SK-N-SH (cell line): ENCODE results near the gene STX1A. TPM values are rescaled to one million over a fixed set of nuclear protein-coding genes. Genes with fewer than 3 reads are reported as not detected.

Experiments
- CTCF ChIA-PET: fragments of 300-600, 350-600 bp; formaldehyde crosslinking; extraction: SDS; loops from one replicate; lab custom pipeline; 2021; lab: Yijun Ruan, JAX
- POLR2A ChIA-PET: fragments of 350-600 bp; sonication (Branson Sonifier 250); formaldehyde crosslinking; extraction: SDS; loops from one replicate; lab custom pipeline; 2020; ENCODE audit warnings: antibody characterized with exemption, inconsistent platforms; lab: Yijun Ruan, JAX
- DNase-seq: peaks from one replicate; pipeline ENCODE4 v3.0.0; 2012
- H2AFZ ChIP-seq: fragments of 200-600 bp; sonication (generic); 2 replicates; pipeline ENCODE4 v1.8.1; 2016; ENCODE audit warnings: antibody characterized with exemption, mild to moderate bottlenecking, low read depth
- H3F3A ChIP-seq: fragments of 200-600 bp; sonication (generic); replicated peaks from 2 replicates; pipeline ENCODE3; 2016; ENCODE audit warnings: antibody characterized with exemption, mild to moderate bottlenecking; ENCODE audit not compliant: insufficient read depth
- H3K27ac ChIP-seq, 2 experiments: fragments of 200-500 bp in 1 of 2; fragments of 200-600 bp in 1 of 2; sonication (Bioruptor generic) in 1 of 2; sonication (generic), shearing (Covaris generic) in 1 of 2; 2 replicates each; pipeline versions ENCODE4 v1.5.1 to v1.6.1; 2014 to 2016; ENCODE audit warnings: low read depth in 2 of 2, inconsistent platforms in 1 of 2, low read length in 1 of 2, mild to moderate bottlenecking in 1 of 2, mixed read lengths in 1 of 2
- H3K27me3 ChIP-seq: fragments of 200-600 bp; sonication (generic), shearing (Covaris generic); 2 replicates; pipeline ENCODE4 v1.6.1; 2016; ENCODE audit warnings: mixed run types; ENCODE audit not compliant: insufficient read depth
- H3K36me3 ChIP-seq, 2 experiments: fragments of 200-500 bp in 1 of 2; fragments of 200-600 bp in 1 of 2; sonication (Bioruptor generic) in 1 of 2; sonication (generic) in 1 of 2; replicated peaks in 1 of 2; 2 replicates each; pipeline versions ENCODE3 to v1.5.1; 2014 to 2016; ENCODE audit warnings: low read length in 1 of 2, mild to moderate bottlenecking in 1 of 2; ENCODE audit not compliant: insufficient read depth in 2 of 2, control insufficient read depth in 1 of 2
- H3K4me1 ChIP-seq, 2 experiments: fragments of 200-500 bp in 1 of 2; fragments of 200-600 bp in 1 of 2; sonication (Bioruptor generic) in 1 of 2; sonication (generic), shearing (Covaris generic) in 1 of 2; 2 replicates each; pipeline versions ENCODE4 v1.5.1 to v1.6.1; 2014 to 2016; ENCODE audit warnings: low read depth in 1 of 2, low read length in 1 of 2, mixed run types in 1 of 2; ENCODE audit not compliant: insufficient read depth in 2 of 2, control insufficient read depth in 1 of 2
- H3K4me2 ChIP-seq: fragments of 200-600 bp; sonication (generic), shearing (Covaris generic); 2 replicates; pipeline ENCODE4 v1.6.1; 2017; ENCODE audit warnings: mixed run types
- H3K4me3 ChIP-seq, 2 experiments: fragments of 200-500 bp in 1 of 2; fragments of 200-600 bp in 1 of 2; sonication (Bioruptor generic) in 1 of 2; sonication (generic), shearing (Covaris generic) in 1 of 2; 2 replicates each; pipeline versions ENCODE4 v1.5.1 to v1.8.1; 2014 to 2016; ENCODE audit warnings: low read depth in 2 of 2, inconsistent platforms in 1 of 2, low read length in 1 of 2, mild to moderate bottlenecking in 1 of 2, mixed read lengths in 1 of 2, moderate library complexity in 1 of 2
- H3K79me2 ChIP-seq: fragments of 200-600 bp; sonication (generic); 2 replicates; pipeline ENCODE4 v1.8.1; 2017; ENCODE audit warnings: mild to moderate bottlenecking; ENCODE audit not compliant: insufficient read depth
- H3K9ac ChIP-seq: fragments of 200-600 bp; sonication (generic); 2 replicates; pipeline ENCODE4 v1.6.1; 2017; ENCODE audit warnings: mixed run types
- H3K9me2 ChIP-seq: fragments of 200-600 bp; sonication (generic); 2 replicates; pipeline ENCODE4 v1.6.1; 2017; ENCODE audit warnings: mixed run types
- H3K9me3 ChIP-seq: fragments of 200-600 bp; sonication (generic); 2 replicates; pipeline ENCODE4 v1.6.1; 2017; ENCODE audit warnings: mixed run types, mild to moderate bottlenecking, moderate library complexity
- H4K20me1 ChIP-seq: fragments of 200-600 bp; sonication (generic); 2 replicates; pipeline ENCODE4 v1.6.1; 2017; ENCODE audit warnings: mild to moderate bottlenecking, mixed run types; ENCODE audit not compliant: insufficient read depth
- CTCF ChIP-seq: fragments of 200-600 bp; sonication (generic); IDR thresholded peaks from 2 replicates; pipeline ENCODE4 v1.6.1; 2017; ENCODE audit warnings: antibody characterized with exemption, mild to moderate bottlenecking, moderate library complexity
- EP300 ChIP-seq, 2 experiments: IDR thresholded peaks; 2 replicates each; pipeline versions ENCODE4 v1.4.0 to v1.6.1; 2012; ENCODE audit warnings: borderline replicate concordance in 1 of 2, low read depth in 1 of 2, low read length in 1 of 2
- FOSL2 ChIP-seq: IDR thresholded peaks from 2 replicates; pipeline ENCODE4 v1.4.0; 2012; ENCODE audit warnings: low read depth, mild to moderate bottlenecking, moderate library complexity, borderline replicate concordance
- GABPA ChIP-seq: IDR thresholded peaks from 2 replicates; pipeline ENCODE4 v1.4.0; 2012; ENCODE audit warnings: low read depth, mild to moderate bottlenecking
- GATA2 ChIP-seq: sonication (generic); formaldehyde crosslinking; IDR thresholded peaks from 2 replicates; pipeline ENCODE4 v1.5.0; 2020; ENCODE audit warnings: mild to moderate bottlenecking, missing genetic modification reagents
- JUND ChIP-seq: IDR thresholded peaks from 2 replicates; pipeline ENCODE4 v1.4.0; 2012
- MEF2A ChIP-seq: IDR thresholded peaks from 2 replicates; pipeline ENCODE4 v1.4.0; 2012; ENCODE audit warnings: low read depth, borderline replicate concordance
- POLR2AphosphoS5 ChIP-seq: IDR thresholded peaks from 2 replicates; pipeline ENCODE4 v1.6.1; 2012; ENCODE audit warnings: low read depth, low read length
- SMC3 ChIP-seq: IDR thresholded peaks from 2 replicates; pipeline ENCODE4 v1.6.1; 2012; ENCODE audit warnings: low read depth, low read length, improper control_type of control experiment
- TAF1 ChIP-seq: IDR thresholded peaks from 2 replicates; pipeline ENCODE4 v1.6.1; 2012; ENCODE audit warnings: low read depth, mild to moderate bottlenecking, low read length, moderate library complexity, borderline replicate concordance
- TEAD4 ChIP-seq: IDR thresholded peaks from 2 replicates; pipeline ENCODE4 v1.4.0; 2012; ENCODE audit warnings: mild to moderate bottlenecking, borderline replicate concordance; ENCODE audit not compliant: insufficient read depth
- USF1 ChIP-seq: IDR thresholded peaks from 2 replicates; pipeline ENCODE4 v1.4.0; 2012; ENCODE audit warnings: low read depth, borderline replicate concordance
- USF2 ChIP-seq: fragments of 150-350 bp; IDR thresholded peaks from 2 replicates; pipeline ENCODE4 v1.6.1; 2017; ENCODE audit warnings: antibody characterized with exemption, low read length, low read depth, borderline replicate concordance
- WGBS: methylation state at CpG from one replicate; pipeline ENCODE4 v1.1.6; 2017; ENCODE audit warnings: low lambda C conversion rate; 5-methylcytosine and 5-hydroxymethylcytosine counted together
- polyA plus RNA-seq, 3 experiments: library from polyadenylated mRNA; depleted of rRNA; stranded (reverse); fragments of >200 nt; gene quantifications; 2 replicates each; pipeline ENCODE4 v1.2.3, GENCODE V29; 2012

Gene STX1A
- polyA plus RNA-seq, 1 of the 3 experiments (the other 2 are of a cell fraction) = 91.1 TPM

- Histone ChIP-seq H3K4me2 (no peak overlapping the region), H3K27me3 (no peaks in the 10 kb centered on the region), H3K9ac (no peak overlapping the region), H3K36me3 (no peaks in the 10 kb centered on the region), H3K27ac (no peak overlapping the region), H3K9me3 (no peaks in the 10 kb centered on the region), H3K4me1 (no peaks in the 10 kb centered on the region), H3K4me3 (no peak overlapping the region), H4K20me1 (no peaks in the 10 kb centered on the region), H3K79me2 (no peaks in the 10 kb centered on the region), H3K9me2 (no peaks in the 10 kb centered on the region), H2AFZ (no peak overlapping the region), H3F3A (no peaks in the 10 kb centered on the region)
- POLR2A ChIA-PET = no interaction called here
- 80% methylated on average over 1 of the region's 1 CpG for WGBS
- no peak for TF ChIP-seq USF1
- TF ChIP-seq TEAD4 = no peak
- no peak for TF ChIP-seq POLR2AphosphoS5
- no peak for TF ChIP-seq EP300 (IDR thresholded peaks at IDR 0.05; ENCODE audit: borderline replicate concordance in 1 of 2, low read depth in 1 of 2, low read length in 1 of 2)
- no peak for DNase-seq
- CTCF ChIA-PET = no interaction called here
Observed at GRCh38 chr7:73762659-73762999, 43.2 kb upstream of the STX1A start.

- Histone ChIP-seq H3K4me2 (no peak overlapping the region), H3K4me1 (no peaks in the 10 kb centered on the region), H3K36me3 (no peaks in the 10 kb centered on the region), H3K27ac (no peak overlapping the region), H3K9me3 (no peaks in the 10 kb centered on the region), H3K9me2 (no peaks in the 10 kb centered on the region), H2AFZ (no peak overlapping the region), H3K4me3 (no peak overlapping the region), H3F3A (no peaks in the 10 kb centered on the region), H3K27me3 (no peaks in the 10 kb centered on the region), H3K9ac (no peak overlapping the region), H4K20me1 (no peaks in the 10 kb centered on the region), H3K79me2 (no peaks in the 10 kb centered on the region)
- ChIA-PET CTCF (interaction anchor here (0.6 kb wide), 1 partner anchor 103 kb away, joined by 3 read pairs; no protein-coding TSS in a partner anchor), POLR2A (no interaction called here)
- WGBS = 84% methylated on average over 8 of the region's 8 CpGs
- TF ChIP-seq GABPA (no peak), GATA2 (CRISPR knock-in tag) (no peak), JUND (no peak), CTCF (no peak), TAF1 (no peak), SMC3 (no peak), FOSL2 (no peak), USF2 (no peak), MEF2A (no peak)
- peak; percentile 59 for DNase-seq
Observed at GRCh38 chr7:73761854-73762658, 42.6 kb upstream of the STX1A start.
